WERI-Rb-1 (cell line): ENCODE results near the gene NPB.

Source experiments
- DNase-seq: peaks from one replicate; pipeline ENCODE4 v3.0.0-alpha.2; 2020
- H3K27ac ChIP-seq: fragments of 250-450 bp; sonication (Bioruptor Pico); 2 replicates; pipeline ENCODE4 v1.5.1; 2020; ENCODE audit warnings: mild to moderate bottlenecking, moderate library complexity
- H3K27me3 ChIP-seq: fragments of 250-450 bp; sonication (Bioruptor Pico); 2 replicates; pipeline ENCODE4 v1.5.1; 2021; ENCODE audit warnings: mild to moderate bottlenecking, low read depth, moderate library complexity; ENCODE audit not compliant: insufficient read depth, severe bottlenecking
- H3K36me3 ChIP-seq: fragments of 250-450 bp; sonication (Bioruptor Pico); 2 replicates; pipeline ENCODE4 v1.5.1; 2020; ENCODE audit warnings: mild to moderate bottlenecking, moderate library complexity
- H3K4me3 ChIP-seq: 2 replicates; pipeline ENCODE4 v1.5.1; 2011; ENCODE audit warnings: low read depth, mild to moderate bottlenecking, control low read depth, low read length
- H3K9me3 ChIP-seq: fragments of 250-450 bp; sonication (Bioruptor Pico); 2 replicates; pipeline ENCODE4 v1.5.1; 2021; ENCODE audit warnings: mild to moderate bottlenecking, moderate library complexity; ENCODE audit not compliant: severe bottlenecking
- CTCF ChIP-seq: IDR thresholded peaks from 2 replicates; pipeline ENCODE4 v1.5.1; 2011; ENCODE audit warnings: low read depth, mild to moderate bottlenecking, control low read depth, inconsistent platforms, low read length

The NPB gene

DNA sequence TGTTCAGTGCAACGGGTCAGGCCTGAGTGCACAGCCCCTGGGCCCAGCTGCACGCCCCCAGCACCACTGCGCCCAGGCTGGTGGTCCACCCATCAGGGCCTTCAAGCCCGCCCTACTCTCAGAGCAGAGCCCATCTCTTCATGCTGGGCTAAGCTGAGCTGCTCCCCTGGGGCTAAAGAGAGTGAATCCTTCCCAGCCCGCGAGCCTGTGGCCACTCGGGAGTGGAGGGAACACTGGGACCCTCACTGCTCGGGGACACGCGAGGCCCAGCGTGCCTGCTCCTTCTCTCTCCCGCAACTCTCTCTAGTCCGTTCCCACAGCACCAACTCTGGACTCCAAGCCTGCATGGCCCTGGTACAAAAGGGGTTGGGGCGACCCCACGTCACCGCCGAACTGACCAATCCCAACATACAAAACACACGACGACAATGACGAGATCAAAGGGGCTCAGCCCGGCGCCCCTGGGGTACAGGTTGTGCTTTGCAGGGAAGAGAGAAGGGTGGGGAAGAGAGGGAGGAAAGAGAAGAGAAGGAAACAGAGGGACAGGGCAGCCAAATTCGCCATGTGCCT is 20.0 kb downstream of the NPB start:
- no peak overlapping the region for H3K4me3 ChIP-seq
- no peak overlapping the region for H3K27ac ChIP-seq
- H3K9me3 ChIP-seq = no peaks in the 10 kb centered on the region
- peaks cover 35% of the 10 kb centered on the region for H3K36me3 ChIP-seq
- TF ChIP-seq CTCF = no peak
- no peak for DNase-seq
- no peaks in the 10 kb centered on the region for H3K27me3 ChIP-seq

DNA sequence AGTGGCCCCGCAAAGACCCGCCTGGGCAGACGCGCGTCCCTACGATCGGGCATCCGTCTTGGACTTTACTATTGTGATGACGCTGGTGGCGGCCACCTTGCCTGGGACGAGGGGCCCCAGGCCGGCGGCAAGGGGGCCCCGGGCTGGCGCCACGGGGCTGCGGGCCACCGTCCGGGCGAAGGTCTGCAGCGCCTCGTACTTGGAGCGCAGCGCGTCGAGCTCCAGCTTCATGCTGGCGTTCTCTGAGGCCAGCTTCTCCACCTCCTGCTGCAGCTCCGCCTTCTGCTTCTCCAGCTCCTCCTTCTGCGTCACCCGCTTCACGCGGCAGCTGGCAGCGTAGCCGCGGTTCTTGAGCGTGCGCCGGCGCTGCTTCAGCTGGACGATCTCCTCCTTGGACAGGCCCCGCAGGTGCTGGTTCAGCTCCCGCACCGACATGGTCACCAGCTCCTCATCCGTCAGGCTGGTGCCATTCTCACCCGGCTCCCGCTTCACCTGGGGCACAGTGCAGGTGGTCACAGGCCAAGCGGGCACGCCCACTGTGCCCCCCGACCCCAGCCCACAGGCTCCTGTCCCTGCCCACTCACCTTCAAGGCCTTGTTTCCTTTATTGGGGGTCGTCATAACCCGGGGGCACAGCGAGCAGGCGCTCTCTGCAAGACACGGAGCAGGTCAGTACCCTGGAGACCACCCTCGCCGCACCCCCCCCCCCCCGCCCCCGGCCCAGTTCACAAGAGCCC is 20.7 kb downstream of the NPB start:
- Histone ChIP-seq H3K27ac (peak overlapping the region; percentile 67), H3K27me3 (no peaks in the 10 kb centered on the region), H3K9me3 (no peaks in the 10 kb centered on the region), H3K4me3 (peak overlapping the region; percentile 34; the same call in 1 of the 2 replicates), H3K36me3 (peaks cover 35% of the 10 kb centered on the region)
- DNase-seq = no peak
- TF ChIP-seq CTCF = no peak

DNA sequence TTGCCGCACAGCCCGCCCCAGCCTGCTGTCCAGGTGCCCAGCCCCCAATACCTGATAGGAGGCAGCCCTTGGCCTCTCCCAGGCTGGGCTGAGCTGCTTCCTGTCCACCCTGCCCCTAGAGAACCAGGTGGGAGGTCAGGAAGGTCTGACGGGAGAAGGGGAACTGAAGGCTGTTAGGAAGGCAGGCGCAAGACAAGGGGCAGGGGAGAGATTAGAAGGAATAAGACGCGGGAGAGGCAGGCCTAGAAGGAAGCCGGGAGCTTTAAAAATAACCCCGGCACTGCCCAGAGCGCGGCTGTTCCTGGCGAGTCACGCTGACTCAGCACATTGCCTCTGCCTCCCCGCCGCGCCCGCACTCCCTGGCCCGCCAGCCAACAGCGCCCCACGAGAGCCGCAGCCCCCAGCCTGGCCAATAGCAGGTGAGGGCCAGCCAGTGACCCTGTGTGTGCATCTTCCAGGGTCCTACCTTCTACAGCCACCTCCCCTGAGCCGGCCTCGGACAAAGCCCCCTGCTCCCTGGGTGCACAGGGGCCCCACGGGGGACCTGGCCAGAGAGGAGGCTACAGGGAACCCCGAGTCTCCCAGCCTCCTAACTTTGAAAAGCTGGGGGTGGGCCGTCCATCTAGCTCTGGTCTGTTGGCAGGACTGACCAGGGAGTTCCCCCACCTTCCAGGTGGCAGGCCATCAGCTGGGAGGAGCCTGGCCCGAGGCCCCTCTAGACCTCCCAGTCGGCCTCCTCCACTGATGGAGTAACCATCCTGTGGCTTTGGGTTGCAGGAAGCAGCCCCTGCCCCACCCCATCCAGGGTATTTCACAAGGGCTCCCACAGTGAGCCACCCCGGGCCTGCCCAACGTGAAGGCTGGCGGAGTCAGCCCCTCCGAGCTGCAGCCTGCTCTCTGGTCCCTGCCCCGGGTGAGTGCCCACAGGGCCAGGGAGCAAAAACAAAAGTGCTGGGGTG is 21.5 kb downstream of the NPB start:
- Histone ChIP-seq H3K4me3 (peak overlapping the region; percentile 34), H3K27ac (peak overlapping the region; percentile 67)

DNA sequence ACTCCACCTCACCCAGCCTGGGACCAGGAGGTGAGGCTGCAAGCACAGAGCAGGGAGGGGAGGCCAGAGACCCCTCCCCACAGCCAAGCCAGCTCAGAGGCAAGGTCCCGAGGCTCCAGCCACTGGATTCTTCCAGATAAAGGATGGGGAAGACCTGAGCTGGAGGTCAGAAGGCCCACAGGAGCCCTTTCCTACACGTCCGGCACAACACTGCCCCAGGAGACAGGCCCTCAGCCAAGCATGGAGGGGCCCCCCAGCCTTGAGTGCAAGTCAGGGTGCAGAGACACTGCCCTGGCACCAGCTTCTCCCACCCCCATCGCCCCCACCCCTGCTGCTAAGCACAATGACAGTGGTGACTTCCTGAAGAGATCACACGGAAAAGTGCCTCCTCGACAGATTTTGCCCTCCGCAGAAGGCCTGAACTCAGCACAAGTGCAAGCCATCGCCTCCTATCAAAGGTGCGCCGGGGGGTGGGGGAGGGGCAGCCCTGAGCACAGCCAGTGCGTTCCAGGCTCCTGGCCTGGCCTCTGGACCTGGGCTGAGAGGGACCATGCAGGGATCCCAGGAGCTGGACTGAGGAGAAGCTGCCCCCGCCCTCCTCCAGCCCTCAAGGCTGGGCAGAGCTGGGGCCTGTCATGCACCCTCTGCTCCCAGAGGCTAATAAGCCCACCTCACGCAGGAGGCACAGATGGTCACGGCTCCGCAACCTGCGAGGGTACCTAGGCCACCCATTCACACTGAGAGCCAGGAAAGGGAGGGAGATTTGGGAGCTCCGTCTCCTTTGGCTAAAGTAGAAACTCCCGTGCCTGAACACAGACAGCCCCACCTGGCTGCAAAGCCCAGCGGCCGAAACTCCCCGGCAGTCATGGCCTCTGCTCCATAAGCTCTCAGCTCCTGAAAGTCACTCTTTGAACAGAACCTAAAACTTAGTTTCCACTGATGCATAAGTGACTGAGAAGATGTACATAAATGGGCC is 22.8 kb downstream of the NPB start:
- H3K9me3 ChIP-seq = no peaks in the 10 kb centered on the region
- H3K27ac ChIP-seq = peak overlapping the region; percentile 67
- no peak overlapping the region for H3K4me3 ChIP-seq
- H3K36me3 ChIP-seq = peaks cover 32% of the 10 kb centered on the region
- TF ChIP-seq CTCF = no peak
- no peaks in the 10 kb centered on the region for H3K27me3 ChIP-seq
- peak; percentile 53 for DNase-seq

More for the DNA sequence above, 21.5 kb downstream of the NPB start:
- peaks cover 35% of the 10 kb centered on the region for H3K36me3 ChIP-seq
- no peaks in the 10 kb centered on the region for H3K27me3 ChIP-seq
- no peaks in the 10 kb centered on the region for H3K9me3 ChIP-seq
- DNase-seq = peak; percentile 87
- TF ChIP-seq CTCF = no peak

GRCh38 chr17:81925860-81926450 is 23.9 kb downstream of the NPB start:
- Histone ChIP-seq H3K4me3 (peak overlapping the region; percentile 70), H3K27me3 (no peaks in the 10 kb centered on the region), H3K27ac (0 out of 2 replicates have a peak overlapping the region, but pooled peaks have one; percentile 75), H3K9me3 (no peaks in the 10 kb centered on the region), H3K36me3 (peaks cover 24% of the 10 kb centered on the region)
- no peak for TF ChIP-seq CTCF
- DNase-seq = no peak
